GM06990 (cell line): ENCODE results near the gene ABHD8.

Experiments used
- DNase-seq: peaks from one replicate; pipeline ENCODE4 v3.0.0-alpha.2; 2011; ENCODE audit not compliant: insufficient read length; ENCODE audit errors: extremely low read depth
- H3K27me3 ChIP-seq: replicated peaks from 2 replicates; pipeline ENCODE4 v1.6.0; 2011; ENCODE audit warnings: low read length; ENCODE audit not compliant: control insufficient read depth, insufficient read depth
- H3K36me3 ChIP-seq: 2 replicates; pipeline ENCODE4 v1.5.1; 2011; ENCODE audit warnings: low read length; ENCODE audit not compliant: control insufficient read depth, insufficient read depth
- H3K4me3 ChIP-seq: replicated peaks from 2 replicates; pipeline ENCODE4 v1.5.1; 2011; ENCODE audit warnings: low read depth, mild to moderate bottlenecking, control low read depth, low read length
- CTCF ChIP-seq: IDR thresholded peaks from 2 replicates; pipeline ENCODE4 v1.5.1; 2011; ENCODE audit warnings: low read length, control low read depth, mild to moderate bottlenecking, inconsistent platforms; ENCODE audit not compliant: insufficient read depth, poor library complexity, severe bottlenecking

Gene ABHD8

DNA sequence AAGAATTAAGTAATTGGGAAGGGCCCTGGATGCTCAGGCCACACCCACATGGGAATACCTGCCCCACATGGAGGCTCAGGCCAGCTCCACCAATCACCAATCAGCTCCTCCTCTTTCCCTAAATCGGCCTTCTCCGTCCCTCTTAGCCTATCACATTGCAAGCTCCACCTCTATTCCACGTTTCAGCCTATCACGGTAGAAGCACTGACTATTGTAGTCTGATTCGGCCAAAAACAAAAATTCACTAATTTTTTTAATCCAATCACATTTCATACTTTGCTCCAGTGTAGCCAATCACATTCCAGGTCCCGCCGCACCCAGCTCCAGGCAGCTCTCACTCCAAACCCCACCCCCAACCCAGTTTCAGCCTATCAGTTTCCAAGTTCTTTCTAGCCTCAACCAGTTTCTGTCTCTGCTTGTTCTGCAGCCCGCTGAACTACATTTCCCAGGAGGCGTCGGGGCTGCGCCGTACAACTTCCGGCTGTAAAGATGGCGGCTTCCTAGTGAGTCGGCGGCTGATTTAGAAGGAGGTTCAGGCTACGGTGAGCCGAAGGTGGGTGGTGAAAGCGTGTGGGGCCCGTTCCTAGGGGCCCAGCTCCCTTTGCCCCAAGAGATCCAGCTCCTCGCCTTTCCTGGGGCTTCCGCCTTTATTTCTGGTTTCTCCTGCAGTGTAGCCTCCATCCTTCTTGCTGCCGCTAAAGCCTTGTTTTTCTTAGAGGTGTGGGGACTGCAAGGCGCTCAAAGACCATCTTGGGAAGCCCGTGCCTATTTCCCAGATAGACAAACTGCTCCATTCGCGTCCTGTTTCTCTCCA is 36.0 kb downstream of the ABHD8 start, which contains the start of gene BABAM1:
Gene BABAM1 (plus strand): TSS at position 469 of the 814 bp plus-strand sequence. CDS start 1,364 bp downstream, outside the sequence.
- peak; percentile 94 for DNase-seq
- H3K36me3 ChIP-seq = peaks cover 2% of the 10 kb centered on the region; the same call in 1 of the 2 replicates
- no peaks in the 10 kb centered on the region for H3K27me3 ChIP-seq
- TF ChIP-seq CTCF = no peak
- H3K4me3 ChIP-seq = peak within 1 kb of the TSS; percentile 81

- TF ChIP-seq CTCF = no peak
- no peak overlapping the region for H3K4me3 ChIP-seq
- peaks cover under 1% of the 10 kb centered on the region; the same call in 1 of the 2 replicates for H3K36me3 ChIP-seq
Measured at GRCh38 chr19:17266589-17266974, 36.6 kb downstream of the ABHD8 start.

DNA sequence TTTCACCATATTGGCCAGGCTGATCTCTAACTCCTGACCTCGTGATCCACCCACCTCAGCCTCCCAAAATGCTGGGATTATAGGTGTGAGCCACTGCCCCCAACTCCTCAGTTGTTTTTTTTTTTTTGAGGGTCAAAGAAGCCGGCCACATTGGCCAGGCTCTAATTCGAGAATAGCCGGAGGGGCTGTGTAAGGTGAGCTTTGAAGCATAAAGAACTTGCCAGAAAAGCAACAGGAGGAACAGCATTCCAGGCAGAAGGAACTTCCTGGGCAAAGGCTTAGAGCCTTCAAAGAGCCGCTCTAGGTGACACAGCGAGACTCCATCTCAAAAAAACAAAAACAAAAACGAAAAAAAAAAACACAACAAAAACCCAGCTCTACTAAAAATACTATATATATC is 37.2 kb downstream of the ABHD8 start:
- DNase-seq = no peak
- Histone ChIP-seq H3K36me3 (no peaks in the 10 kb centered on the region; the same call in 1 of the 2 replicates), H3K4me3 (no peak overlapping the region), H3K27me3 (no peaks in the 10 kb centered on the region)
- TF ChIP-seq CTCF = no peak

More at GRCh38 chr19:17266589-17266974, 36.6 kb downstream of the ABHD8 start:
- H3K27me3 ChIP-seq = no peaks in the 10 kb centered on the region
- no peak for DNase-seq

- Histone ChIP-seq H3K36me3 (no peaks in the 10 kb centered on the region; the same call in 1 of the 2 replicates), H3K4me3 (no peak within 1 kb of the TSS), H3K27me3 (no peaks in the 10 kb centered on the region)
- no peak for TF ChIP-seq CTCF
- no peak for DNase-seq
Measured at GRCh38 chr19:17264641-17264979, 38.6 kb downstream of the ABHD8 start, which contains the start of gene USHBP1. Gene USHBP1, minus strand, starts transcription at chr19:17264745. Its CDS starts 446 bp downstream, at chr19:17264299.

DNA sequence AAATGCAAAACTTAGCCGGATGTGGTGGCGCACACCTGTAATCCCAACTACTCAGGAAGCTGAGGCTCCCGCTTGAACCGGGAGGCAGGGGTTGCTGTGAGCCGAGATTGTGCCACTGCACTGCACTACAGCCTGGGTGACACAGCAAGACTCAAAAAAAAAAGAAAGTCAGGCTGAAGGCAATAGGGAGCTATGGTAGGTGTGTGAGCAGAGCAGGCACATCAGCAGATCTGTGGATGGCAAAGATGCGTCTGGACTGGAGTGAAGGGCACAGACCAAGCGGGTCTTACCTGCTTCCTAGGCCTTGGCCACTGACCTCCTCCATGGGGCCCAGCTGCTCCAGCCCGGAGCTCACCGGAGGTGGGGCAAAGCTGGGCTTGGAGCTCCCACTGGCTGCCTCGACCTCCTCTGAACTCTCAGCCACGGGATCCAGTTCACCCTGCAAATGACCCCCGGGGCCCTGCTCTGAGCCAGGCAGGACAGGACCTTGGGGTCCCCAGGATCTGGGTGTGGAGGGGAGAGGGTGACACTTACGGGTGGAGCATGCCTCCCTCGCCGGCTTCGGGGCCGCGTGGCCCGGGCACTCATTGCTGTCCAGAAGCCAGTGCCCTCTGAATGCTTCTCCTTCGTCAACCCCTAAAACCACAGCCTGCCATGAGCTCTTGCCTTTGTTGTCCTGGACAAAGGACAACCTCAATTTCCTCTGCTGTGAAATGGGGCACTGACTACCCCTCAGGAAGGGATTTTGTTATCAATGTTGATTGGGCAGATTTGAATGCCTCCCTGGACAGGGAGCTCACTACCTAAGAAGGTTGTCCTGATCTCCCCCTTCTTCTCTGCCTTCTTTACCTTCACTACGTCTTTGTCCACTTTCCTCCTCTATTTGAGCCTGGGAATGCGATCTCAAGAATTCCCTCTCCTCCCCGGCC is 39.2 kb downstream of the ABHD8 start:
- DNase-seq = no peak
- Histone ChIP-seq H3K36me3 (no peaks in the 10 kb centered on the region; the same call in 1 of the 2 replicates), H3K27me3 (no peaks in the 10 kb centered on the region), H3K4me3 (no peak overlapping the region)
- TF ChIP-seq CTCF = no peak
